Measurements from ENCODE around the gene PLXNA4.

The PLXNA4 gene

GRCh38 chr7:132202541-132202940, 373.7 kb downstream of the PLXNA4 start:
- no peaks in the 10 kb centered on the region for H3K36me3 ChIP-seq (replicated peaks)
- H3K27me3 ChIP-seq (replicated peaks) = no peaks in the 10 kb centered on the region
- no peak overlapping the region for H3K4me3 ChIP-seq (ENCODE audit: low read depth, low read length)
- DNase-seq = no peak
- in situ Hi-C loops (cut with HindIII; ENCODE audit: low pct_ligation_motif_present, low sequenced_read_pairs) = no loop called here
- H3K27ac ChIP-seq = no peak overlapping the region
- TF ChIP-seq CTCF (IDR thresholded peaks at IDR 0.05; ENCODE audit: low read depth, low read length, missing control alignments) = no peak

- Histone ChIP-seq H3K4me3 (ENCODE audit: low read depth, low read length) (no peak overlapping the region), H3K36me3 (replicated peaks) (no peaks in the 10 kb centered on the region), H3K27me3 (replicated peaks) (no peaks in the 10 kb centered on the region), H3K27ac (no peak overlapping the region)
- no peak for TF ChIP-seq CTCF (IDR thresholded peaks at IDR 0.05; ENCODE audit: low read depth, low read length, missing control alignments)
- in situ Hi-C loops (cut with HindIII; ENCODE audit: low pct_ligation_motif_present, low sequenced_read_pairs) = no loop called here
- DNase-seq = no peak
Observed at GRCh38 chr7:132200141-132200540, 376.1 kb downstream of the PLXNA4 start.

- TF ChIP-seq CTCF (IDR thresholded peaks at IDR 0.05; ENCODE audit: low read depth, low read length, missing control alignments) = no peak
- Histone ChIP-seq H3K4me3 (ENCODE audit: low read depth, low read length) (no peak overlapping the region), H3K27me3 (replicated peaks) (no peaks in the 10 kb centered on the region), H3K36me3 (replicated peaks) (no peaks in the 10 kb centered on the region), H3K27ac (no peak overlapping the region)
- in situ Hi-C loops (cut with HindIII; ENCODE audit: low pct_ligation_motif_present, low sequenced_read_pairs) = no loop called here
- no peak for DNase-seq
Observed at GRCh38 chr7:132199626-132200025, 376.6 kb downstream of the PLXNA4 start.

GRCh38 chr7:132197772-132198171, 378.5 kb downstream of the PLXNA4 start:
- Histone ChIP-seq H3K4me3 (ENCODE audit: low read depth, low read length) (no peak overlapping the region), H3K27me3 (replicated peaks) (no peaks in the 10 kb centered on the region), H3K27ac (no peak overlapping the region), H3K36me3 (replicated peaks) (no peaks in the 10 kb centered on the region)
- no peak for TF ChIP-seq CTCF (IDR thresholded peaks at IDR 0.05; ENCODE audit: low read depth, low read length, missing control alignments)
- DNase-seq = no peak
- in situ Hi-C loops (cut with HindIII; ENCODE audit: low pct_ligation_motif_present, low sequenced_read_pairs) = no loop called here

GRCh38 chr7:132193898-132194297, 382.4 kb downstream of the PLXNA4 start:
- in situ Hi-C loops (cut with HindIII; ENCODE audit: low pct_ligation_motif_present, low sequenced_read_pairs) = no loop called here

More at GRCh38 chr7:132193898-132194297, 382.4 kb downstream of the PLXNA4 start:
- Histone ChIP-seq H3K27me3 (replicated peaks) (no peaks in the 10 kb centered on the region), H3K27ac (no peak overlapping the region), H3K36me3 (replicated peaks) (no peaks in the 10 kb centered on the region), H3K4me3 (ENCODE audit: low read depth, low read length) (no peak overlapping the region)
- DNase-seq = no peak
- no peak for TF ChIP-seq CTCF (IDR thresholded peaks at IDR 0.05; ENCODE audit: low read depth, low read length, missing control alignments)

Data from brain microvascular endothelial cell (primary cell).